Myometrial cell (primary cell): ENCODE data around the gene NFATC1. TPM values are rescaled to one million over a fixed set of nuclear protein-coding genes. Genes with fewer than 3 reads are reported as not detected.

ENCODE experiments used
- total RNA-seq: library from RNA; depleted of rRNA; stranded (reverse); fragments of >200 nt; gene quantifications from 2 replicates; pipeline ENCODE4 v1.2.3, GENCODE V29; 2015

The NFATC1 gene
- total RNA-seq = 3.7 and 6.6 TPM in 2 replicates

DNA sequence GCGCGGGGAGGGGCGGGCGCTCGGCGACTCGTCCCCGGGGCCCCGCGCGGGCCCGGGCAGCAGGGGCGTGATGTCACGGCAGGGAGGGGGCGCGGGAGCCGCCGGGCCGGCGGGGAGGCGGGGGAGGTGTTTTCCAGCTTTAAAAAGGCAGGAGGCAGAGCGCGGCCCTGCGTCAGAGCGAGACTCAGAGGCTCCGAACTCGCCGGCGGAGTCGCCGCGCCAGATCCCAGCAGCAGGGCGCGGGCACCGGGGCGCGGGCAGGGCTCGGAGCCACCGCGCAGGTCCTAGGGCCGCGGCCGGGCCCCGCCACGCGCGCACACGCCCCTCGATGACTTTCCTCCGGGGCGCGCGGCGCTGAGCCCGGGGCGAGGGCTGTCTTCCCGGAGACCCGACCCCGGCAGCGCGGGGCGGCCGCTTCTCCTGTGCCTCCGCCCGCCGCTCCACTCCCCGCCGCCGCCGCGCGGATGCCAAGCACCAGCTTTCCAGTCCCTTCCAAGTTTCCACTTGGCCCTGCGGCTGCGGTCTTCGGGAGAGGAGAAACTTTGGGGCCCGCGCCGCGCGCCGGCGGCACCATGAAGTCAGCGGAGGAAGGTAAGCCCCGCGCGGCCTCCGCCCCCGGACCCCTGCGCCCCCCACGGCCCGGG, at the start of gene NFATC1:
TSS of gene NFATC1 (plus strand) at position 170 of the 644 bp plus-strand sequence. CDS start at position 465, 295 bp downstream.

